ENCODE results near the gene CHCHD3.

CHCHD3 gene

GRCh38 chr7:132797152-132797551 is 284.7 kb downstream of the CHCHD3 start:
- no peak for DNase-seq

GRCh38 chr7:132793474-132793873 is 288.4 kb downstream of the CHCHD3 start:
- DNase-seq, result no peak

DNA sequence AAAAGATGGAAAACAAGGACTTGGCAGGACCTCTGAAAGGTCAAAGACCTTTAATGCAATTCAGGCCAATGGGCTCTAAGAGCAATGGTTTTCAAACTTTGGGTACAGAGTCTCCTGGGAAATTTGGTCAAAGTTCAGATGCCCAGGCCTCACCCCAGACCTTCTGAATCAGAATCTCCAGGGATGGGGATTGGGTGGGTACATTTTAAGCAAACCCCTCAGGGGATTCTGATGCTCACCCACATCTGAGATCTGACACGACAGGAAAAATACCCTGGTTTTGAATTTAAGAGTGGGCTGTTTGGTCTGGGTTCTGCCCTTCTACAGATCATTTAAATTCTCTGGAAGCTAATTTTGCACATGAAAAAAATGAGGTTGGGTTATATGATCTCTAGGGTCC is 290.9 kb downstream of the CHCHD3 start:
- no peak for DNase-seq

DNA sequence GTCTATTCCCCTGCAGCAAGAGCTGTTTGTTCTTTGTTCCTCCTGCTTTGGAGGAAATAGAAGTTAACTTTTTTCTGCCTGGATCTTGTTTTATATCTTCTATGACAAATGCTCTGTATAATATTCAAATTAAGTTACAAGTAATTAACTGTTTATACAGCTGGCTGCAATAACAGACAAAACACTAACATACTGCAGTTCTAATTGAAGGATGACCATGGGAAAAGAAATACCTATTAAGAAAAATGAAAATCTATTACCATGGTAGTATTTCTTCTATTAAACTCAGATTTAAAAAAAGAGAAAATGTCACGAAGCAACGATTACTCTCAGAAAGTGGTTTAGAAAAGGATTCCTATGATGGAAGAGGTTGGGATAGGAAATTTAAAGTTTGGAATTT is 291.8 kb downstream of the CHCHD3 start:
- DNase-seq, result no peak

DNA sequence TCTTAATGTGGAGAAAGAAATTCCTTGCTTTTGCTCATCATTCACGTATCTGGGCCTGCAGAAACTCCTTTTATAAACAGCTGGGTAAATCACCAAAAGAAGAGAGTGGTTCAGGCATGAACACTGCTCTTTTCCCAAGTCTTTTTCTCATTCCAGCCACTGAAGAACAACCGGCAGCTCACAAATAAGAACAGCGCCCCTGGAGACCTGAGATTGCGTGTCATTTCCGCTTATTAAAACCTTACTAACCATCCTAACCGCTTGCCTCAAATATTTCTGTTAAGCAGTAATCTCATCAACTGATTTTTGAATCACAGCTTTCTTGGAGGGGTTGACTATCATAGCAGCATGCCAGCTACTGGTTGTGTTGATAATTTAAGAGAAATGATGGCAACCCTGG is 292.6 kb downstream of the CHCHD3 start:
- DNase-seq, result no peak

DNA sequence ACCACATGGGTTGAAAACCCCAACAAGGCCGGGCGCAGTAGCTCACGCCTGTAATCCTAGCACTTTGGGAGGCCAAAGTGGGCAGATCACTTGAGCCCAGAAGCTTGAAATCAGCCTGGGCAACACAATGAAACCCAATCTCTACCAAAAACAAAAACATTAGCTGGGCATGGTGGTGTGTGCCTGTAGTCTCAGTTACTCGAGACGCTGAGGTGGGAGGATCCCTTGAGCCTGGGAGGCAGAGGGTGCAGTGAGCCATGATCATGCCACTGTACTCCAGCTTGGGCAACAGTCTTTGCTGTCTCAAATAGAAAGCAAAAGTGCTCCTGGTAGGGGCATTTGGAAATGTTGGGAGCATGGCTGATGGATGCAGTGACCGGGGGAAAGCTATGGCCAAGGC is 296.0 kb downstream of the CHCHD3 start:
- no peak for DNase-seq

GRCh38 chr7:132784406-132784805 is 297.5 kb downstream of the CHCHD3 start:
- DNase-seq, result no peak

- DNase-seq, result no peak
Observed at GRCh38 chr7:132783824-132784223, 298.1 kb downstream of the CHCHD3 start.

DNA sequence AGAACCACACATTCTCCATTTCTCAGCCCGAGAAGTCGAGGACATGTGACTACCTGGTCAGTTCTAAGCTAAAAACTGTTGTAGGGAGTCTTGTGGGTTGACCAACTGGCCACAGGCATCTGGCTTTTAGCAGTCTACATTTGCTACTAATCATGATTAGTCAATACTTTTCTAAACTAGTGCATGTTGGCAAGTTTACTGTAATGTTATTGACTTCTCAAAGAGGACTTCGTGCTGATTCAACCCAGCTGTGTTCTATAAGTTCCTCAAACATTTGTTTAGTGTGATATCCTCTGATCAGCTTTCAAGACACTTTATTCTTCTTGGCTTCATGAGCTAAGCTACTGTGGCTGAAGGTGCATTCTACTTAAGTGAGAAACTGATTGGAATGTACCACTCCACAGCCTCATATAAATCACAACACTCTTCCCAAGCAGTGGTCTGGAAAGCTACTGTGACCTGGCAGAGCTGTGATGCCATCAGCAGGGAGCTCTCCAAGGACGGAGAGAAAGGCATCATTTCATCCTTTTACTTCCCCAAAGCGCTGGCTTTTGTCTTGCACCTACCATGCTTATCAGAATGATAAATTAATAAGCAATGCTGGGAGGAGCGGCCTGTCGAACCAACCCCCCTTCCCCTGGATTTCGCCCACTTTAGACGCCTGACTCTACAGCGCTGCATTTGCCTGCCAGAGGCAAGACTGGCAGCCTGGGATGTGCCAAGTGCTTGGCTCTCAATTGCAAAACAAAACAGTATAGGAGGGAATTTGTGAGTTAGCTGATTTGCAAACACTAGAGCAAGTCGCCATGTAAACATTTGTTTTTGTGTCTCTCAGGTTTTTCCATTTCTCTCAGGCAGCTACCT is 298.9 kb downstream of the CHCHD3 start:
- no peak for DNase-seq

DNA sequence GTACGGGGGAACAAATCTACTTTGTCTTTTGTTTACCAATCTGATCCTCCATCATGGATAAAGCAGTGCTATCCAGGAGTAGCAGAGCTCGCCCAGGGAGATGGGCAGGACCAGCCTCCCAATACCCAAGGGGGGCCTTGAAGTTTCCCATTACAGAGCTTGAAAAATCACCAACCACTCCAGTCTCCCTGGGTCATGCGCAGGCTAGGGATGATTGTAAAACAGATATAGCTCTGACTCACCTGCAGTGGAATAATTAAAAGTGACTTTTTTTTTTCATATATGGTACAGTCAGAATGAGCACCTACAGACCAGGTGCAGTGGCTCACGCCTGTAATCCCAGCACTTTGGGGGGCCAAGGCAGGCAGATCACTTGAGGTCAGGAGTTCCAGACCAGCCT is 301.1 kb downstream of the CHCHD3 start:
- DNase-seq, result no peak

GRCh38 chr7:132779164-132779563 is 302.7 kb downstream of the CHCHD3 start:
- no peak for DNase-seq

GRCh38 chr7:132778761-132779160 is 303.1 kb downstream of the CHCHD3 start:
- no peak for DNase-seq

- no peak for DNase-seq
Observed at GRCh38 chr7:132777956-132778355, 303.9 kb downstream of the CHCHD3 start.

GRCh38 chr7:132777414-132777813 is 304.5 kb downstream of the CHCHD3 start:
- DNase-seq, result no peak

DNA sequence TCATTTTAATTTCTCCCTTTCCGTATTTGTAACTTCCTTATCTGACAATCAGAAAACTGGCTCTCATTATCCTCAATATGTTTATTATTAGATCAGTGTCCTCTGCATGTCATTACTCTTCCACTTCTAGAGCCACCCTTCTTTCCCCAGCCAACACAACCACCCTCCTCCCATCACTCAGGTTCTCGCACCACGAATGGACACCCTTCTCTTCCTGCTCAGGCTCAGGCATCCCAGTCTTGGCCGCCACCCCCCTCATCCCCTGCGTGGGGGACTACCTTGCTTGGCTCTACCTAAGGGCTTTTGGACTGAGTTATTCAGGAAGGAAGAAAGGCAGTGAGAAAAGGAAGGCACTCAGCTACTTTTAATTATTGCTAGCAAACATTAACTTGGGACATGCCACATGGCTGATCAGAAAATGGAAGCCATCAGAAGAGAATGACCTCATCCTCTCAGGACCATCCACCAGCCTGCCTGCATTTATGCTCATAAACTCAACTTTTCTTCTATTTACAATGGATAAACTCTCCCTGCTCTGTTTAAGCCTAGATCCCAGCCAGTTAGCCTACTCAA is 305.8 kb downstream of the CHCHD3 start:
- no peak for DNase-seq

DNA sequence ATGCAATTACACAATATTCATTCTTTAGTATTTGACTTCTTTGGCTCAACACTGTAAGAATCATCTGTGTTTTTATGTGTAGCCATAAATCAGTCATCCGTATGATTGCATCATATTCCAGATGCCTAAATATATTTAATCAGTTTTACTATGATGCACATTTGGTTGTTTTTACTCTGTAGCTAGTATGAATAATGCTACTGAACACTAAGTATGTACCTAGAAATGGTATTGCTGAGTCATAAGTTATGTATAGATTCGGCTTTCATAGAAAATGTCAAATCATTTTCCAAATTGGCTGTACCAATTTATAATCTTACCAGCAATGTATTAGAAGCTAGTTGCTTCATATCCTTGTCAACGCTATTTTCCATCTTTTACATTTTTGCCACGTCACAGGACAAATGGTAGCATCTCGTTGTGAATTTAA is 308.3 kb downstream of the CHCHD3 start:
- DNase-seq, result no peak

- DNase-seq, result no peak
Observed at GRCh38 chr7:132771301-132771730, 310.6 kb downstream of the CHCHD3 start.

- DNase-seq, result no peak
Observed at GRCh38 chr7:132770055-132770454, 311.8 kb downstream of the CHCHD3 start.

DNA sequence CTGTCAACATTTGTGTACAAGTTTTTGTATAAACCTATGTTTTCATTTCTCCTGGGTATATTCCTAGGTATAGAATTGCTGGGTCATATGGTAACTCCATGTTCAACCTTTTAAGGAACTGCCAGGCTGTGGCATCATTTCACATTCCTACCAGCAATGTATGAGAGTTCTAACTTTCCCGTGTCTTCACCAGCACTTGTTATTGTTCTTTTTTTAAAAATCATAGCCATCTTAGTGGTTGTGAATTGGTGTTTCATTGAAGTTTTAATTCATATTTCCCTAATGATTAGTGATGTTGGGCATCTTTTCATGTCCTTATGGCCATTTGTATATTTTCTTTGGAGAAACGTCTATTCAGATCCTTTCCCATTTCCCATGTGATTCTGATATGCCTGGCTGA is 312.6 kb downstream of the CHCHD3 start:
- DNase-seq, result no peak

DNA sequence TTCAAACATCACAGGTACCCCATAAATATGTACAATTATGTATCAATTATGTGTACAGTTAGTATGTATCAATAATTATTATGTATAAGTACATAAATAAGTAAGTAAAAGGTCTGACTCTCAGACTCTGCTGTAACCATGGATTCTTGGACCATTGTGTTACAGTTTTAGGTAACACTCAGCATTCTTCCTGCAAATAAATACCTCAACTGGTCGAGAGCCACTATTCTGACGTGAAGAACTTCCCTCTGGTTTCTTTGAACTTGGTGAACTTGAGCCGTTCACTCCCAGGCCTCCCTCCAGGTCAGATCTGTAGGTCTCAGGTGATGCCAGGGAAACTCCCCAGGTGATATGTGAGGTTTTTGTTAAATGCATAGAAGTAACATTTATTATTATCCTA is 313.8 kb downstream of the CHCHD3 start:
- no peak for DNase-seq

GRCh38 chr7:132767378-132767777 is 314.5 kb downstream of the CHCHD3 start:
- DNase-seq, result no peak

- no peak for DNase-seq
Observed at GRCh38 chr7:132766660-132767059, 315.2 kb downstream of the CHCHD3 start.

- no peak for DNase-seq
Observed at GRCh38 chr7:132765861-132766260, 316.0 kb downstream of the CHCHD3 start.

DNA sequence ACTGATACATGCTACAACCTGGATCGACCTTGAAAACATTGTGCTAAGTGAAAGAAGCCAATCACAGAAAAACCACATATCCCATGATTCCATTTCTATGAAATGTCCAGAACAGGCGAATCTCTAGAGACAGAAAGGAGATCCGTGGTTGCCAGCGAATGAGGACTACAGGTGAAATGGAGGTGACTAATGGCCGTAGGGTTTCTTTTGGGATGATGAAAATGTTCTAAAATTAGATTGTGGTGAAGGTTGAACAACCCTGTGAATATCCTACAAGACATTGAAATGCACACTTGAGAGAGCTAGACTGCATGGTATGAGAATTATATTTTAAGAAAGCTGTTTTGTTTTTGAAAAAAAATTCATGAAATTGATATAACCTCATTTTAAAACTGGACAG is 317.1 kb downstream of the CHCHD3 start:
- DNase-seq, result no peak

DNA sequence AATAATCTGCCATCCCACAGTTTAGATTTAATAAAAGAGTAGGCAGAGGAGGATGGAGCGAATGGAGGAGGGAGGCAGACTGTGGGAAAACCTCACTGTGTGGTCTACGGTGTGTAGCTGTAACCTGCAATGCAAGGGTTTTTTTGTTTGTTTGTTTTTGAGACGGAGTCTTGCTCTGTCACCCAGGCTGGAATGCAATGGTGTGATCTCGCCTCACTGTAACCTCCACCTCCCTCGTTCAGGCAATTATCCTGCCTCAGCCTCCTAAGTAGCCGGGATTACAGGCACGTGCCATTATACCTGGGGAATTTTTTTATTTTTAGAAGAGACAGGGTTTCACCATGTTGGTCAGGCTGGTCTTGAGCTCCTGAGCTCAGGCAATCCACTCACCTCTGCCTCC is 321.0 kb downstream of the CHCHD3 start:
- DNase-seq, result no peak
